Stimulated activated CD8-positive, alpha-beta memory T cell treated with anti-CD3 and anti-CD28 coated beads, Interleukin-2, amount 100 ng/mL, for 1 hour (primary cell): Measurements from ENCODE around the gene HSD17B12.

Experiments used
- DNase-seq, 2 donors: peaks; one replicate each; pipeline ENCODE4 v3.0.0-alpha.2; 2020; ENCODE audit warnings: low read depth in 2 of 2

HSD17B12 gene

DNA sequence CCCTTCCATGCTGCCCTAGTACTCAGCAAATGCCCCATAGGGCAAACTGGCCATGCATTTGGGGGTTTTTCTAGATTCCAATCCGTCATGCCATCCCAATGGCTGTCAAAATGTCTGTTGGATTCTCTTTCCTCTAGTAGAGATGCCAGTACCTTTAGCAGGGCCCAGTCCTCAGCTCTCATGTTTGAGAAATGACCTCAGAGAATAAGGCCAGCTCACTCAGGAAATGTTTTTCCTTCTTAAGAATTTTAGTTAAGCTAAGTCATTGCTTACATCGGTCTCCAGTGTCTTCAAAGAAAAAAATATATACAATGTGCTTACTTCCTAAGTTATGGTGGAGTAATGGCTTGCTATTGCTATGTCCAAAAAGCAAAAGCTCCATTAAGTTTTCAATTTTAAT, 186.0 kb downstream of the HSD17B12 start:
- DNase-seq = no peak

DNA sequence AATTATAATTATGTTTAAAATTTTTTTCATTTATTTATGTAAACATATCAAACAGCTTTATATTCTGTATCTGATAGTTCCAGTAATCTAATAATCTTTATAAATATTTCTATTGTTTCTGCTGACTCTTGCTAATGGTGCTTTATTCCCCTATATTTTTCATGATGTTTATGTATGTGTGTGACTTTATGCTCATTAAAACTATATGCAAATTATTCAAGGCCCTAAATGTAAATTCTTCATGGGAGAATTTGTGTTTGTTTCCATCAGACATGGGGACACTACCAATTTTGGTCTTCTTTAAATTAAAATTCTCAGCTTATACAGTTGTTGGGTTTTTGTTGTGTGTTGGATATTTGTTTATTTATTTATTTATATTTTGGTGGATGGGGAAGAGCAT, 186.4 kb downstream of the HSD17B12 start:
- no peak for DNase-seq

DNA sequence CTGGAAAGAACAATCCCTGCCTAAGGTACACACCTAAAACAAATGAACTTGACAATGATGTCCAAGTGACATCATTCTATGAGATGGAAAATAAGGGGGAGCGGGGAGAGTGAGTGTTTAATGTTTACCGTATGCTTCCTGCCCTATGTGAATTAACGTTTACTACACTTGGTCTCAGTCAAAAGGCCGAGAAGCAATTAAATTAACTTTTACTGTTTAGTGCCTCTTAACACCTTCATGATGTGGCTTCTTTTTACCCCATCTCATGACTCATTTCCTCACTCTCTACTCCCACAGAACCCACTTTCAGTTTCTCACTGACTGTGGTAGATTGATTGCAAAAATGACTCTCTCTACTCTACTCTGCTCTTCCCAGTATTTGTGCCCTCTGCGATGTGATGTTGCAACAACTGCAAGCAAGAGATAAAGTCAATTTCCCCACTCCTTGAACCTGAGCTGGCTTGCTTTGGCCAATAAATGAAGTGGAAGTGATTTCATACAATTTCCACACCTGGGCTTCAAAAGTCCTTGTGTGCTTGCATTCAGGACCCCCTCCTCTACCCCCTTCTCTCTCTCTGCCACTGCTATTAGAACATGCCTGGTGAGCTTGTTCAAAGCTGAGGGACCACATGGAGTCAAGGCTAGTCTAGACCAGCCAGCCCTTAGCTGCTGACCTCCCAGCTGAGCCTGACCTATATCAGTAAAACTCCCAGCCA, 188.5 kb downstream of the HSD17B12 start:
- peak in 1 of 2 donors; percentile 14 for DNase-seq

DNA sequence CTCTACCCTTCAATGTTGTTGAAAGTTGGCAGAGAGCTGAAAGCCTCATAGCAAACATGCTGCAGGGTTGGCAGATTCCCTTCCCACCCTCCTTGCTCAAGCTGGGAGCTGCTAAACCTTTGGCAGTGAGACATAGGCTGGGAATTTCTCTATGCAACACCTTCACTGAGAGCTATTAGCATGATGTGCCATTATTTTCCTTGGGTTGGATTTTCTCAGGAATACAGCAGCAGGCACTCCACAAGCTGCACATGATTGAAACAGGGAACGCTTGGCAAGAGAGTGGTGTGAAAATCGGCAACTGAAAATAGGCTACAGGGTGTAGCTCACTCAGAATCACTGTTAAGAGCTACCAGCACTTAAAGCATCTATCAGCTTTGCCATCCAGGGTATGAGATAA, 190.5 kb downstream of the HSD17B12 start:
- DNase-seq = no peak

DNA sequence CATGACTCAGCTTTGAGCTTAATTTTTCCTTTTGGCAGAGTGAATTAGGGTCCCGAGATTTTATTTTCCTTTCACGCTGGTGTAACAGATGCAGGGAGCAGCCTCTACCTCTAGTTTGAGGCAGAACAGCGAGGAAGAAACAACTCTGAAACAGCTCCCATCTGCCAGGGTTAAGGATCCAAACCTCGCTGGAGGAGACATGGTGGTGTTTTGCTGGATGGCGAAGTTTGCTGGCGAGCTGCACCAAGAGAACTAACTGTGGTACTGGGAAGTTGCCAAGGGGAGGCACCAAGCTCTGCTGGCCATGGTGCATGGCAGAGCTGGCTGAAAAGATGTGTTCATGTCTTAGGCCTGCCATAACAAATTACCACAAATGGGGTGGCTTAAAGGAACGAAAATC, 192.5 kb downstream of the HSD17B12 start:
- DNase-seq = no peak

DNA sequence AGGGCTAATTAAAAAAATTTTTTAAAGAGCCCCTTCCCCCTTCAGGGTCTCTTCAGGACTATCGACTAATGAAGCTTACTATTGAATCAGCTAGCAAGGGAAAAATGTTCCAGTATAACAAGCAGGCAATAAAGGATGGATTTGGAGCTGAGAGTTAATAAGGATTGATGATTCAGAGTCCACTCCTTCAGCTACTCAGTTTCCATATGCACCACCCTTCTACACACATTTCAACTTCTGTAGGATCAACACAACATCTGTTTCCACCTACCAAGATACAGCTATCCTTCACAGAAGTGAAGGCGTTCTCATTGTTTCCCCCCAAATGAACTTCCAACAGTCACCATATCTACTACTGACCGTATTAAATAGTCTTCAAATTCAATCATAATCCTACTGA, 193.5 kb downstream of the HSD17B12 start:
- DNase-seq = no peak

DNA sequence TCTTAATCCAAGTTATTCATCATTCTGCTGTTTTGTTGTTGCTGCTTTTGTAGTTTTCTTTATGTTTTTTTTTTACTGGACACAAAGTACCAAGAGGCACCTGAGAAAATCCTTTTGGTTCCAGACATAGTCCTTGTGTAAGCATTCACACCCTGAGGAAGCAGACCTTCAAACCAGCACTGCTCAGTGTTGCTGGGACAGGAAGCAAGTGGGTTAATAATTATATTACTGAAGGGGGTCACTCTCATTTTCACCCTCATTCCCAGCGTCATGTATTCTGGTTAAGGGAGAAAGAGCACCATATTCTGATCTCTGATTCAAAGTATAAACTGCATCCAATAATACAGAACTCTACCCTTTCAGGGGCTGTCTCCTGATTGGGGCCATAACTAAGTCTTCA, 194.2 kb downstream of the HSD17B12 start:
- no peak for DNase-seq

DNA sequence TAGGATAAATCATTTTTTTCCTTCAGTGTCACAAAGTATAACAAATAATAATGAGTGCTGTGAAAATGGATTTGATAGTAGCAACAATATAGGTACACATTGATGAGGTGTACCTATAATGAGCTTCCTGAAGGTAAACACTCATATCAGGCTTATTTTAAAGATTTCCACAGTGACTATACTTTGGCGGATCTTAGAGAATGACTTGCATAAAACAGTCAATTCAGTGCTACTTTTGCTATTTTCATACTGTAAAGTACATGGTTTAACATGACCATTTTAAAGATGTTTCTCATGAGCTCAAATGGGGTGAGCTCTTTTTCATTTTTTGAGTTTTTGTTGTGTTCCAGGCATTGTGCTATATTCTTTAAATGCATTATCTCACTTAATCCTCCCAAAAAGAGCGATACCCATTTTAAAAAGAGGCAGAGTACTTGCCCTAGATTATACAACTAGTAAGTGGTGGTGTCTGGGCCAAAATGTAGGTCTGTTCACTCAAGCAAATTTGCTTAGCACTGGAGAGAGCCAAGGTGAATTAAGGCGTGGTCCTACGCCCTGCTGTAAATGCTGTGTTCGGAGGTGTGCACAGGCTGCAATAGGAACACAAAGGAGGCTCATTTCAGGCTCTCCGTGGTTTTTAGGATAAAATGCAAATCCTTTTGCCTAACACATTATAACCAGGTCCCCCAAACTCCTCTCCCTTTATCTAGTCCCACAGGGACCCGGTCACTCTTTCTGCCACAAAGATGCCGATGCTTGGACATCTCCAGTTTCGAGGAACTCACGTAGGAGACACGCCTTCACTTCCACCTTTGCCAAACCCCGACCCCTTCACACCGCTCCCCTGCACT, 199.5 kb downstream of the HSD17B12 start:
- no peak for DNase-seq

DNA sequence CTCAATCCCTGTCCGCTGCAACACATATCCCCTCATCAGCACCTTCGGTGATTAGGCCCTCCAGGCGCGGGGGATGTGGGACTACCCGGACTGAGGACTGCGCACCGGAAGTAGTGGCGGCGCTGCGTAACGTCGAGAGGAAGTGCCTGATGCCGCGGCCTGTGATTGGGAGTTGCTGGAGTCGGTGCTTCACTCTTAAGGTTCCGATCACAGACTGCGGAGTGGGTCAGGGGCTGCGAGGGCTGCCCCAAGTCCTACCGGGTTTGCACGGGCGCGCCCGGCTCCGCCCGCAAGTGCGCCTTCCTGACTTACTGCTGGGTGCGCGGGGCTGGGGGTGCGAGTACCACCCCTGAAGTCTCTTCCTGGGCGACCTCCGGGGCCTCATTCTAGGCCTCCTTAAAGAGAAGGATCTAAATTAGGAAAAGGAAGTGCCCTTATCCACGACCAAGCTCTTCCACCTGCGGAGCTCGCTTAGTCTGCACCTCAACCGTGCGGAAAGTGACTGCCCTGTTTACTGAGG, 200.2 kb downstream of the HSD17B12 start, which contains the start of gene ALKBH3:
TSS of gene ALKBH3 (plus strand) at position 192 of the 520 bp plus-strand sequence. CDS start 1,822 bp downstream, outside the sequence.
- peak; percentile 81 to 84 for DNase-seq

DNA sequence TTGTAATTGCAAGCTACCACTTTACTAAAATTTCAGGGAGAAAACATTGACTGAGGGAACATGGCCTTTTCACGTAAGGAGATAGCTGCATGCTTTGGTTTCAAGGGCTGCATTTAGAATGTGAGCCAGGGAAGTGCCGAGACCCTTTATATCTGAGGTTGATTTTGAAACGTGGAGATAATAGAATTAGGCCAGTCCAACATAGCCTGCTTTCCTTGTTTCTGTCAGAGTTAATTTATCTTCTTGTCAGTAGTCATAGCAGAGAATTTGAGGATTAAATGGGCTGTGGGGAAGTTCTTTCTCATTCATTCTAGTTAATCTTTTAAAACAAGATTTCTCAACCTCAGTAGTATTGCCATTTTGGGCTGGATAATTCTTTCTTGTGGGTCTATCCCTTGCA, 212.3 kb downstream of the HSD17B12 start:
- no peak for DNase-seq

DNA sequence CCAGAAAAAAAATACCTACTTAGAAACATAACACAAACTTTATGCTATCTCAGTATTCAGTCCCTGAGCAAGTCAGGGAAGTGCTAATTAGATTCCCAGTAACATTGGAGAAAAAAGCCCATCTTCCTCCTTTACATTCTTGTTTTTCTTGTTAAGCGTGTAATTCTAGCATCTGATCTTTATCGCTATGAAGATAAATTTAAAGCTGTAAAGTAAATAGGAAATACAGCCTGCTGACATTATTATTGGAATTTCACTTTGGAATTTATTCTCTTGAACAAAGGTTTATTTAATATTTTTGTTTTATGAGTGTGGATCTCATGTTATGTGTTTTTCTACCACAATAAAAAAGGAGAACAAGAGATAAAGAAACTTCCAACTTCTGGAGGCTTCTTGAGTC, 214.0 kb downstream of the HSD17B12 start:
- DNase-seq = no peak

DNA sequence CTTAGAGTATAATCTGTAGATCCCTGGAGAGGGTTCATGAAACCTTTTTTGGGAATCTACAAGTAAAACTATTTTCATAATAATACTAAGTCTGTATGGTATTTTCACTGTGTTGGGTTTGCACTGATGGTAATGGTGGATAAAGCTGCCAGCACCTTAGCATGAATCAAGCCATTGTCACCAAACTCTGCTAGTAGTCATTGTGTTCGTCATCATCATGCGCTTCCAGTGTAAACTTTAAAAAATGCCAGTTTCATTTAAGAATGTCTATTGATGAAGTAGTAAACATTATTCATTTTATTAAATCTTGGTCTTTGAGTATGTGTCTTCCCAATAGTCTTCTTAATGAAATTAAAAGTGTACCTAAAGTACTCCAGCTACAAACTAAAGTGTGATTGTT, 215.1 kb downstream of the HSD17B12 start:
- DNase-seq = no peak

DNA sequence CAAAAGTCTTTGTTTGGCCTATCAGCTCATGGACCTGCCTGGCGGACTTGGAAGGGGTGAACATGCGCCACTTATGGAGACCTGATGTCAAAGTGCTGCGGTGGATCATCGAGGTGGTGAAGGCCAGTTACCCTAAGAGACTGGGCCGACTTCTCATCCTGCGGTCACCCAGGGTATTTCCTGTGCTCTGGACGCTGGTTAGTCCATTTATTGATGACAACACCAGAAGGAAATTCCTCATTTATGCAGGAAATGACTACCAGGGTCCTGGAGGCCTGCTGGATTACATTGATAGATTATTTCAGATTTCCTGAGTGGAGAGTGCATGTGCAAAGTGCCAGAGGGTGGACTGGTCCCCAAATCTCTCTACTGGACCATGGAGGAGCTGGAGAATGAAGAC, 218.0 kb downstream of the HSD17B12 start:
- no peak for DNase-seq

DNA sequence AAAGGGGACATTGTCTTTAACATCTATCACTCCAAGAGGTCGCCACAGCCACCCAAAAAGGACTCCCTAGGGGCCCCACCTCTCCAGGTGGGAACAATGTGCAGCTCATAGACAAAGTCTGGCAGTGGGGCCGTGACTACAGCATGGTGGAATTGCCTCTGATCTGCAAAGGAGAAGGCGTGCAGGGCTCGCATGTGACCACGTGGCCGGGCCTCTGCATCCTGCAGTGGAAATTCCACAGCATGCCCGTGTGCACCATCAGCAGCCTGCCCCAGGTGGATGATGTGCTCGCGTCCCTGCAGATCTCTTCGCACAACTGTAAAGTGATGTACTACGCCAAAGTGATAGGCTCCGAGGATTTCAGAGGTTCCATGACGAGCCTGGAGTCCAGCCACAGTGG, 218.6 kb downstream of the HSD17B12 start:
- DNase-seq = no peak

DNA sequence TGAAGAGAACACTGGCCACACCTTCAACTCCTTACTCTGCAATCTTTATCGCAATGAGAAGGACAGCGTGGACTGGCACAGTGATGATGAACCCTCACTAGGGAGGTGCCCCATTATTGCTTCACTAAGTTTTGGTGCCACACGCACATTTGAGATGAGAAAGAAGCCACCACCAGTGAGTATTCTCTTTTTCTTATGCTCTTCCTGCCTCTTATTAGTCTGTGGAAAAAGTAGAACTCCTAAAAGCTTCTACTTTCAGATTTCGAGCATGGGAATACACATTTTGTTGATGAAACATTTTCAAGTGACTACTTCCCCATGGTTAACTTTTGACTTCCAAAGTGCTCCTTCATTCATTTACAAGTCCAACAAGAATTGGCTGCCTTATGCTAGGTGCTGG, 221.0 kb downstream of the HSD17B12 start:
- no peak for DNase-seq

DNA sequence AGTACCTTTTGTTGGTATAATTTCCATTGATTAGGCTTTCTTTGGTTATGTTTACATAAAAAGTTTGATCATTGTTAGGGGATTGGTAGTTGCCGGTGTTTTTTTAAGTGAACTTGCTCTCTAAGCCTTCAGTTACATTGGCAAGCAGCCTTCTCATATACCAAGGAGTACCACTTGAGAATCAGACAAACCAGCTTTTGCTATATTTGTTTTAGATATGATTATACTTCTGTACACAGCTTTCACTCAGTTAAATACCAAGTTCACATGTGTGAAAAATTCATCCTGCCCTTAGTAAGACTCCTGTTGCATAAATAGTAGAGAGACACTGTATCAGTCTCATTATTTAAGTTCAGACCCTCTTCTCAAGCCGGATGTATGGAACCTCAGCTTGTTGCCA, 222.5 kb downstream of the HSD17B12 start:
- no peak for DNase-seq

DNA sequence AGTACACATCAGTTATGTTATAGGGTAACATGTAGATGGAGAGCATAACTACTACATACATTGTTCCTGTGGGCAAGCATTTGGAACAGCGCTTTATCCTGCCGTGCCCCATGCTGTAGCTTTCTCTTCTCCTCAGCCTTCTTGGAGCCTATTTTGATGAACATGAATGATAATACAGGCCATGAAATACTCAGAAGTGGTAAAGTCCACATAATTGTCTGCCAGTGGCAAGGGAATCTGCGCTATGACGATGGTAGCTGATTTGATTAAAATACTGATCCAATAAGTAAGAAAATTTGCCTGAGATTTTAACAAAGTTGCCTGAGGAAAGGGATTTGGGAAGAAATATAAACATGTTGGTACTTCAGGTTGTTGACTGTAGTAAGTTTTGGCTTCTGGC, 223.4 kb downstream of the HSD17B12 start:
- DNase-seq = no peak

DNA sequence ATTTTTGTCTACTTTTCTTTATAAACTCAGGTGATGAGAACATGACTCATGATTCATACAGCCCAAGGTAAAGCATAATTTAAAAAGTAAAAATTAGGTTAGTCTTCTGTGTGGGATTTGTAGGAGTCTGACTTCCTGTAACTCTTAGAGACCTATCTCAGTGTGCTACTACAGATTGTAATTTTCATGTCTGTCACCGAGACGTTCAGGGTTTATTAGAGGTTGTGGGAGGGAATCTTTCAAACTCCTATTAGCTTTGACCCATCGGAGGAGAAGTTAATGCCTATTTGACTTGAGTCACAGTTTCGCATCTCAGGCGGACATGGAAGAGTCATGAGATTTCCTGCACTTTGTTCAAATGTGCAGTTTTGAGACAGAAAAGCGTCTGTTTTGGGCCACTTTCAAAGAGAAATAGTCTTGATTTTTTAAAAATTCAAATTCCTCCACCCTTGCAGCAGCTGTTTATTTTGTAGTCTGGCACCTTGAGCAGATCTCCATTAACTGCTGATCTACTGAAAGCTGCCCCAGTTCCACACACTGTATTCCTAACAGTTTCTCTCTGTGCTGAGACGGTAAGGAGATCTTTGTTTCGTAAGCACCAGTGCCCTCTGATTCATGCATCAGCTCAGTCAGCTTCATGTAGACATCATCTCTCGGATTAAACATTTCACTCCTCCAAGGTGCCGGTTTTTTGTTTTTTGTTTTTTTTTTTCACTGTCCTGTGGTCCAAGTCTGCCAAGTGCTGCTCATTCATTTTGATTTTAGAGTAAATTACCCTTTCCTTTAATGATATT, 224.4 kb downstream of the HSD17B12 start:
- DNase-seq = no peak

DNA sequence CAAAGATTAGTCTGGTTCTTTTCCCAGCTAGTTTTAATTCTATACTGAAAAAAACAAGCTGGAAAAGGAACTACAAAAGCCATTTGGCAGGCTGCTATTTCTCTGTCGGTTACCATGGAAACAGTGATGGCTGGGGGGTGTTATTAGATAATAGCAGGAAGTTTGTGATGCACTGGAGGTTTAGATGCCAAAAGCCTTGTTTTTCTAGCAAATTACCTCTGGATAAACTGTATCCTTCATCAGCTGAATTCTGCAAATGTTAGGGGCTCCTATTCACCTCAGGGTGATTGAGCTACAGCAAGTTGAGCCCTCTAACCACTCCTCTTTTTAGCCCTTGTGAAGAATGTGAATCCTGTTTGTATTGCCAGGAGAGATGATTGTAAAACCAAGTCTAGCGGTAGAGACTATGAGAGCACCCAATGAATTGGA, 225.3 kb downstream of the HSD17B12 start:
- no peak for DNase-seq
